Measurements from ENCODE around the gene MRPL58.
"Not testable (repeated sequence)": the region's sequence is repeated elsewhere in the genome, so short reads cannot be mapped to it uniquely, and the experiment has no call there.

MRPL58 gene

GRCh38 chr17:75011401-75012095 lies 922 bp upstream of the MRPL58 start:
- no peak for DNase-seq (ENCODE audit: extremely low read depth in 1 of 2, low read depth in 1 of 2)

GRCh38 chr17:75012096-75012345 lies 449 bp upstream of the MRPL58 start:
- no peak for DNase-seq (ENCODE audit: extremely low read depth in 1 of 2, low read depth in 1 of 2)

- no peak for DNase-seq (ENCODE audit: extremely low read depth in 1 of 2, low read depth in 1 of 2)
Measured at GRCh38 chr17:75013092-75013559, 656 bp downstream of the MRPL58 start.

- DNase-seq (ENCODE audit: extremely low read depth in 1 of 2, low read depth in 1 of 2): no peak
Measured at GRCh38 chr17:75019146-75019545, 6.7 kb downstream of the MRPL58 start.

- DNase-seq (ENCODE audit: extremely low read depth in 1 of 2, low read depth in 1 of 2): no peak
Measured at GRCh38 chr17:75019710-75020109, 7.2 kb downstream of the MRPL58 start.

- DNase-seq (ENCODE audit: extremely low read depth in 1 of 2, low read depth in 1 of 2): no peak
Measured at GRCh38 chr17:75020331-75021110, 8.1 kb downstream of the MRPL58 start.

- no peak for DNase-seq (ENCODE audit: extremely low read depth in 1 of 2, low read depth in 1 of 2)
Measured at GRCh38 chr17:75024686-75025397, 12.4 kb downstream of the MRPL58 start.

GRCh38 chr17:75025398-75025734 lies 12.9 kb downstream of the MRPL58 start:
- DNase-seq (ENCODE audit: extremely low read depth in 1 of 2, low read depth in 1 of 2): not testable (repeated sequence)

- not testable (repeated sequence) for DNase-seq (ENCODE audit: extremely low read depth in 1 of 2, low read depth in 1 of 2)
Measured at GRCh38 chr17:75026650-75027049, 14.2 kb downstream of the MRPL58 start.

GRCh38 chr17:75030161-75030560 lies 17.7 kb downstream of the MRPL58 start:
- DNase-seq (ENCODE audit: extremely low read depth in 1 of 2, low read depth in 1 of 2): no peak

GRCh38 chr17:75031972-75032719 lies 19.7 kb downstream of the MRPL58 start:
- peak in 1 of 2 donors; percentile 57 for DNase-seq (ENCODE audit: extremely low read depth in 1 of 2, low read depth in 1 of 2)

GRCh38 chr17:75032720-75033280 lies 20.3 kb downstream of the MRPL58 start:
- no peak for DNase-seq (ENCODE audit: extremely low read depth in 1 of 2, low read depth in 1 of 2)

GRCh38 chr17:75033346-75034235 lies 21.1 kb downstream of the MRPL58 start:
- peak; percentile 87 to 90 for DNase-seq (ENCODE audit: extremely low read depth in 1 of 2, low read depth in 1 of 2)

- peak; percentile 83 to 91 for DNase-seq (ENCODE audit: extremely low read depth in 1 of 2, low read depth in 1 of 2)
Measured at GRCh38 chr17:75034236-75034908, 21.9 kb downstream of the MRPL58 start.

GRCh38 chr17:75036643-75037268 lies 24.3 kb downstream of the MRPL58 start:
- peak in 1 of 2 donors; percentile 78 for DNase-seq (ENCODE audit: extremely low read depth in 1 of 2, low read depth in 1 of 2)

- DNase-seq (ENCODE audit: extremely low read depth in 1 of 2, low read depth in 1 of 2): no peak
Measured at GRCh38 chr17:75039238-75039637, 26.8 kb downstream of the MRPL58 start.

GRCh38 chr17:75041656-75042280 lies 29.3 kb downstream of the MRPL58 start:
- no peak for DNase-seq (ENCODE audit: extremely low read depth in 1 of 2, low read depth in 1 of 2)

- DNase-seq (ENCODE audit: extremely low read depth in 1 of 2, low read depth in 1 of 2): not testable (repeated sequence)
Measured at GRCh38 chr17:75043789-75044188, 31.3 kb downstream of the MRPL58 start.

Measured in stimulated activated CD8-positive, alpha-beta memory T cell treated with anti-CD3 and anti-CD28 coated beads, Interleukin-7, amount 100 ng/mL, for 48 hours (primary cell).